ENCODE results near the gene SULT1A3.
"Not testable (repeated sequence)": the region's sequence is repeated elsewhere in the genome, so short reads cannot be mapped to it uniquely, and the experiment has no call there.

SULT1A3 gene

GRCh38 chr16:30157214-30157613 is 41.8 kb upstream of the SULT1A3 start:
- Histone ChIP-seq H3K27me3 (ENCODE audit: control insufficient read depth, low read length) (no peaks in the 10 kb centered on the region), H3K9me2 (replicated peaks; ENCODE audit: control insufficient read depth, low read length) (no peaks in the 10 kb centered on the region), H3F3A (ENCODE audit: control insufficient read depth, insufficient read depth) (0 out of 2 replicates have a peak, but pooled peaks cover 2% of the 10 kb centered on the region), H3K27ac (ENCODE audit: low read depth, low read length) (no peak overlapping the region), H3K4me1 (ENCODE audit: control insufficient read depth, low read length) (peaks cover 8% of the 10 kb centered on the region), H3K36me3 (ENCODE audit: control insufficient read depth, low read length) (no peaks in the 10 kb centered on the region), H3K9me3 (ENCODE audit: control insufficient read depth, insufficient read depth, low read length) (no peaks in the 10 kb centered on the region), H3K4me2 (ENCODE audit: low read length) (no peak overlapping the region), H4K20me1 (ENCODE audit: control insufficient read depth, insufficient read depth, low read depth, low read length) (no peaks in the 10 kb centered on the region), H3K4me3 (ENCODE audit: low read length) (no peak overlapping the region), H3K79me2 (ENCODE audit: control insufficient read depth, low read length) (no peaks in the 10 kb centered on the region)
- TF ChIP-seq EZH2phosphoT487 (IDR thresholded peaks at IDR 0.05; ENCODE audit: borderline replicate concordance, low read length) (no peak), CTCF (IDR thresholded peaks at IDR 0.05; ENCODE audit: low read depth, low read length, poor library complexity, severe bottlenecking) (no peak)

GRCh38 chr16:30163538-30163937 is 35.5 kb upstream of the SULT1A3 start:
- H3K9me2 ChIP-seq (replicated peaks; ENCODE audit: control insufficient read depth, low read length): no peaks in the 10 kb centered on the region
- H3K4me2 ChIP-seq (ENCODE audit: low read length): no peak overlapping the region
- no peaks in the 10 kb centered on the region for H3K9me3 ChIP-seq (ENCODE audit: control insufficient read depth, insufficient read depth, low read length)
- peaks cover 25% of the 10 kb centered on the region for H3K4me1 ChIP-seq (ENCODE audit: control insufficient read depth, low read length)
- H3K4me3 ChIP-seq (ENCODE audit: low read length): no peak overlapping the region
- no peaks in the 10 kb centered on the region for H3K27me3 ChIP-seq (ENCODE audit: control insufficient read depth, low read length)
- no peak overlapping the region for H3K27ac ChIP-seq (ENCODE audit: low read depth, low read length)
- no peaks in the 10 kb centered on the region for H3K36me3 ChIP-seq (ENCODE audit: control insufficient read depth, low read length)
- no peaks in the 10 kb centered on the region for H3F3A ChIP-seq (ENCODE audit: control insufficient read depth, insufficient read depth)
- TF ChIP-seq CTCF (IDR thresholded peaks at IDR 0.05; ENCODE audit: low read depth, low read length, poor library complexity, severe bottlenecking): no peak
- TF ChIP-seq EZH2phosphoT487 (IDR thresholded peaks at IDR 0.05; ENCODE audit: borderline replicate concordance, low read length): no peak
- H4K20me1 ChIP-seq (ENCODE audit: control insufficient read depth, insufficient read depth, low read depth, low read length): no peaks in the 10 kb centered on the region
- H3K79me2 ChIP-seq (ENCODE audit: control insufficient read depth, low read length): no peaks in the 10 kb centered on the region

- Histone ChIP-seq H3K4me3 (ENCODE audit: low read length) (peak overlapping the region; percentile 12; the same call in 1 of the 2 replicates), H3K4me2 (ENCODE audit: low read length) (peak overlapping the region; percentile 54), H3F3A (ENCODE audit: control insufficient read depth, insufficient read depth) (no peaks in the 10 kb centered on the region), H3K9me2 (replicated peaks; ENCODE audit: control insufficient read depth, low read length) (no peaks in the 10 kb centered on the region), H3K27ac (ENCODE audit: low read depth, low read length) (no peak overlapping the region), H4K20me1 (ENCODE audit: control insufficient read depth, insufficient read depth, low read depth, low read length) (no peaks in the 10 kb centered on the region), H3K4me1 (ENCODE audit: control insufficient read depth, low read length) (peaks cover 17% of the 10 kb centered on the region), H3K9me3 (ENCODE audit: control insufficient read depth, insufficient read depth, low read length) (no peaks in the 10 kb centered on the region), H3K79me2 (ENCODE audit: control insufficient read depth, low read length) (no peaks in the 10 kb centered on the region), H3K27me3 (ENCODE audit: control insufficient read depth, low read length) (no peaks in the 10 kb centered on the region), H3K36me3 (ENCODE audit: control insufficient read depth, low read length) (no peaks in the 10 kb centered on the region)
- TF ChIP-seq CTCF (IDR thresholded peaks at IDR 0.05; ENCODE audit: low read depth, low read length, poor library complexity, severe bottlenecking): no peak
Observed at GRCh38 chr16:30166202-30166902, 32.7 kb upstream of the SULT1A3 start.

- peaks cover 17% of the 10 kb centered on the region for H3K4me1 ChIP-seq (ENCODE audit: control insufficient read depth, low read length)
- not testable (repeated sequence) for H3K4me3 ChIP-seq (ENCODE audit: low read length); H3K9me3 ChIP-seq (ENCODE audit: control insufficient read depth, insufficient read depth, low read length); H3K79me2 ChIP-seq (ENCODE audit: control insufficient read depth, low read length); H4K20me1 ChIP-seq (ENCODE audit: control insufficient read depth, insufficient read depth, low read depth, low read length); H3K36me3 ChIP-seq (ENCODE audit: control insufficient read depth, low read length); H3K27ac ChIP-seq (ENCODE audit: low read depth, low read length); H3K4me2 ChIP-seq (ENCODE audit: low read length); H3K27me3 ChIP-seq (ENCODE audit: control insufficient read depth, low read length); H3F3A ChIP-seq (ENCODE audit: control insufficient read depth, insufficient read depth); H3K9me2 ChIP-seq (replicated peaks; ENCODE audit: control insufficient read depth, low read length)
Observed at GRCh38 chr16:30168746-30169145, 30.3 kb upstream of the SULT1A3 start.

- not testable (repeated sequence) for H3K27ac ChIP-seq (ENCODE audit: low read depth, low read length); H3K36me3 ChIP-seq (ENCODE audit: control insufficient read depth, low read length); H3K27me3 ChIP-seq (ENCODE audit: control insufficient read depth, low read length); H3K9me2 ChIP-seq (replicated peaks; ENCODE audit: control insufficient read depth, low read length); H3K4me3 ChIP-seq (ENCODE audit: low read length); H4K20me1 ChIP-seq (ENCODE audit: control insufficient read depth, insufficient read depth, low read depth, low read length); H3K79me2 ChIP-seq (ENCODE audit: control insufficient read depth, low read length); H3K4me2 ChIP-seq (ENCODE audit: low read length); H3K9me3 ChIP-seq (ENCODE audit: control insufficient read depth, insufficient read depth, low read length); H3F3A ChIP-seq (ENCODE audit: control insufficient read depth, insufficient read depth)
- H3K4me1 ChIP-seq (ENCODE audit: control insufficient read depth, low read length): peaks cover 17% of the 10 kb centered on the region
Observed at GRCh38 chr16:30169416-30169815, 29.6 kb upstream of the SULT1A3 start.

GRCh38 chr16:30170145-30170544 is 28.9 kb upstream of the SULT1A3 start:
- H3K79me2 ChIP-seq (ENCODE audit: control insufficient read depth, low read length); H3K27me3 ChIP-seq (ENCODE audit: control insufficient read depth, low read length); H3K27ac ChIP-seq (ENCODE audit: low read depth, low read length); H3K4me2 ChIP-seq (ENCODE audit: low read length); H3K36me3 ChIP-seq (ENCODE audit: control insufficient read depth, low read length); H4K20me1 ChIP-seq (ENCODE audit: control insufficient read depth, insufficient read depth, low read depth, low read length); H3K9me3 ChIP-seq (ENCODE audit: control insufficient read depth, insufficient read depth, low read length); H3K9me2 ChIP-seq (replicated peaks; ENCODE audit: control insufficient read depth, low read length); H3F3A ChIP-seq (ENCODE audit: control insufficient read depth, insufficient read depth); H3K4me3 ChIP-seq (ENCODE audit: low read length): not testable (repeated sequence)
- peaks cover 17% of the 10 kb centered on the region for H3K4me1 ChIP-seq (ENCODE audit: control insufficient read depth, low read length)

All from DOHH2 (cell line).